GM10248 (cell line): ENCODE measurements around the gene SCN3A.

Experiments
- CTCF ChIA-PET: fragments of 300-600 bp; sonication (Branson Sonifier 250); formaldehyde crosslinking; extraction: SDS; loops from one replicate; lab custom pipeline; 2021; ENCODE audit warnings: antibody characterized with exemption; lab: Yijun Ruan, JAX
- POLR2A ChIA-PET: fragments of 350-650 bp; sonication (Branson Sonifier 250); formaldehyde crosslinking; extraction: SDS; loops from one replicate; lab custom pipeline; 2020; ENCODE audit warnings: antibody characterized with exemption; lab: Yijun Ruan, JAX
- DNase-seq: peaks from one replicate; pipeline ENCODE4 v3.0.0; 2012; ENCODE audit errors: extremely low spot score
- CTCF ChIP-seq: IDR thresholded peaks from 2 replicates; pipeline ENCODE4 v1.5.1; 2012; ENCODE audit warnings: mild to moderate bottlenecking, low read depth; ENCODE audit errors: extremely low read depth, missing control alignments, control extremely low read depth

SCN3A gene

GRCh38 chr2:165161510-165161909, 42.3 kb downstream of the SCN3A start:
- no peak for TF ChIP-seq CTCF

DNA sequence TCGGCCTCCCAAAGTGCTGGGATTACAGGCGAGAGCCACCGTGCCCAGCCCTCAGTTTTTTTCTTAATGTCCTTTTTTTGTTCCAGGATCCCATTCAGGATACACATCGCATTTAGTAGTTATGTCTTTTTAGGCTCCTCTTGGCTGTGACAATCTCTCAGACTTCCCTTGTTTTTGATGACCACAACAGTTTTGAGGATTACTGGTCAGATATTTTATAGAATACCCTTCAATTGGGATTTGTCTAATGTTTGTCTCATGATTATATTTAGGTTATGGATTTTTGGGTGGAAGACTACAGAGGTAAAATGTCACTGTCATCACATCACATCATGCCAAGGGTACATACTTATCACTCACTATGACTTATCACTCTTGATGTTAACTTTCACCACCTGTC, 46.7 kb downstream of the SCN3A start:
- CTCF ChIA-PET: no interaction called here
- POLR2A ChIA-PET: no interaction called here
- no peak for DNase-seq
- TF ChIP-seq CTCF: no peak

More at GRCh38 chr2:165161510-165161909, 42.3 kb downstream of the SCN3A start:
- POLR2A ChIA-PET: no interaction called here
- CTCF ChIA-PET: interaction anchor here (0.9 to 1.4 kb wide), 3 partner anchors 9 to 159 kb away, joined by 3 read pairs; no protein-coding TSS in a partner anchor
- DNase-seq: no peak

DNA sequence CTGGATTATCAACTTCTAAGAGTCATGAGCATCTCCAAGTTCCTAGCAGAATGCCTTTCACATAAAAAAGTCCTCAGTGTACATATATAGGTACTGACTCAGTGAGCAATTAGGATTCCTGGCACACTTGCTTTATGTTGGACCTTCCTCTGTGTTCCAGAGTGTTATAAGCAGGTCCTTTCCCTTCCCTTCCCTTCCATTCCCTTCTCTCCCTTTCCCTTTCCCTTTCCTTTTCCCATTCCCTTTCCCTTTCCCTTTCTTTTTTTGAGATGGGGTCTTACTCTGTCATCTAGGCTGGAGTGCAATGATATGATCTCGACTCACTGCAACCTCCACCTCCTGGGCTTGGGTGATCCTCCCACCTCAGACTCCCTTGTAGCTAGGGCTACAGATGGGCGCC, 48.7 kb downstream of the SCN3A start:
- CTCF ChIA-PET: no interaction called here
- no peak for TF ChIP-seq CTCF
- POLR2A ChIA-PET: no interaction called here

DNA sequence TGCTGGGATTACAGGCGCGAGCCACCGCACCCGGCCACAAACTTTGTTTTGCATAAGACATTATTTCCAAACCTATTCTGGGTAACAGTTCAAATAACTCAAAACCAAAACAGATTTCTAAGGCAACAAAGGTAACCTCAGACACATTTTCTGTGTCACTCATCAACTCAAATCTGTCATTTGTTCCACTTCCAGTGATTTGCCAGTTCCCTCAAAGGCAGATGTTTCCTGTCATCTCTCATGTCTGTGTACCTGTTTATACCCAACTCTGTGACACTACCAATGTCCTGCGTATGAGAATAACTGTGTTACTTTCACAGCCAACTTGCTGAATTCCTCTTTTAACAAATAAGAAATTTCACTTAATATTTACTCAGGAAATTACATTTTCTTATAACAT, 54.4 kb downstream of the SCN3A start:
- no peak for DNase-seq
- no peak for TF ChIP-seq CTCF
- ChIA-PET POLR2A (no interaction called here), CTCF (interaction anchor here (1.2 kb wide), 1 partner anchor 24 kb away, joined by 3 read pairs; no protein-coding TSS in a partner anchor)

More for the DNA sequence above, 48.7 kb downstream of the SCN3A start:
- no peak for DNase-seq

DNA sequence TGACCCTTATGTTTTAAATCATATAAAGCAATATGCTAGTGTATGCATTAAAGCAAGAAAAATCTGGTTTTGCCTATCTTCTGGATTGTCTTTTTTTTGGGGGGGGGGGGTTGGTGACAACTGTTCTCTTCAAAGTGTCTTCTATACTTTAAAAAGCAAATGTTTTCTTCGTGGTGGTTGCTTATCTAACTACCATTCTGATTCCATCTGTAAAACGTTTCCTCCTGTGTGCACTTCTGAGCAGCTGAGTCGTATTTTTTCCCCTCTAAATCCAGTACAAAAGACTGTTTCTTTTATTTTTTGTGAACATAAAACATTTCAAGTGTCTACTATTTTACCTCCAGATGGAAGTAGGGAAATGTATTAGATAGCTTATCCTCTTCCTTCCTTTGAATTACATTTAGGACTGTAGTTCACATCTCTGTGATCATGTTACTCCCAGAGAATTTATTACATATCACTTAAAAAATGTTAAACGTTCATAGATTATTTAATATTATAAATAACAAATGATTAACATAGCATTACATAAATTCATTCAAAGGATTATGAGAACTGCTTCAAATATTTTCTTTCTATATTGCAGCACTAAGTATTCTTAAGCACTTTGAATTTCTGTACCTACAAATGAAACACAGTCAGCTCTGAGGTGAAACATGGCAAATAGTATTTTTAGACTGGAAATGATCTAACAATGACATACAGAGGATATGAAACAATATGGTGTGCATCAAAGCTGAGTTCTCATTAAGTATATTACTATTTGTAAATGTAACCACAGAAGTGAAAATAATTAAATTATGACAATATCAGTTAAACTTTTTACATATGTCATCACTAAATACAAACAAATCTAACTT, 56.4 kb downstream of the SCN3A start:
- ChIA-PET POLR2A (no interaction called here), CTCF (no interaction called here)
- no peak for TF ChIP-seq CTCF
- no peak for DNase-seq

GRCh38 chr2:165144315-165144714, 59.5 kb downstream of the SCN3A start:
- TF ChIP-seq CTCF: no peak
- DNase-seq: no peak
- CTCF ChIA-PET: no interaction called here
- POLR2A ChIA-PET: no interaction called here
